Epithelial cell of proximal tubule (primary cell): Measurements from ENCODE around the gene FOXE3. TPM values are rescaled to one million over a fixed set of nuclear protein-coding genes. Genes with fewer than 3 reads are reported as not detected.

Source experiments
- DNase-seq: peaks from one replicate; pipeline ENCODE4 v3.0.0-alpha.2; 2011; ENCODE audit warnings: low read depth
- H3K4me3 ChIP-seq: 2 replicates; pipeline ENCODE4 v1.5.1; 2011; ENCODE audit warnings: low read depth, mild to moderate bottlenecking, low read length
- total RNA-seq: library from RNA; depleted of rRNA; stranded (reverse); fragments of >200 nt; gene quantifications from 2 replicates; pipeline ENCODE4 v1.2.3, GENCODE V29; 2015
- TF ChIP-seq, protein P1 (sequence below): conservative IDR thresholded peaks from 2 replicates; pipeline ENCODE4 v1.5.1; 2012; ENCODE audit warnings: low read depth, mild to moderate bottlenecking, low read length

Gene FOXE3
- total RNA-seq: not detected in 2 replicates

DNA sequence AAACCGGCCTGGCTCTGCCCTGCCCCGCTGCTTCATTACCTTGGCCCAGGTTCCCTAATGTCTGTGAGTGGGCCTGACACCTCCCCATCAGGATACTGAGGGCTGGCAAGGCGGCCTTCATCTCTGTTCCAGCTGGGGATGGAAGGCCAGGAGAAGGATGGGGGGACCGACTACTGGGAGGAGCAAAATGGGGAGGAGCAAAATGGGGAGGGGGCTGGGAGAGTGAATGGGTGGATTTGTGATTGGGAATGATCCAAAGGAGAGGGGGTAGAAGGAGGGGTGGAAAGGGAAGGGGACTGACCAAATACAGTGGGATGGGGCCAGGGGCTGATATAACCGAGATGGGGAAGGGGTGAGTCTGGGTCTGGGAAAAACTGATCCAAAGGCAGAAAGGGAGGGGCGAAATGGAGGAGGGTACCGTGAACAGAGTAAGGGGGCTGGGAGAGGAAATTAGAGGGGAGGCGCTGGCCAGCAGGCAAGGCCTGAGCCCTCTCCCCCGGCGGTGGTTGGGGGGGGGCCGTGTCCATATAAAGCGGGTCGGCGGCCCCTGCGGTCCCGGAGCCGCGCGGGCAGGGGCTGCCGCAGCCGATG lies at the start of gene FOXE3:
Gene FOXE3 (plus strand): TSS at position 558 of the 591 bp plus-strand sequence. CDS start 31 bp downstream, at position 589.
- peak within 1 kb of the TSS; percentile 11 for H3K4me3 ChIP-seq
- DNase-seq: no peak
- TF ChIP-seq, protein P1, sequence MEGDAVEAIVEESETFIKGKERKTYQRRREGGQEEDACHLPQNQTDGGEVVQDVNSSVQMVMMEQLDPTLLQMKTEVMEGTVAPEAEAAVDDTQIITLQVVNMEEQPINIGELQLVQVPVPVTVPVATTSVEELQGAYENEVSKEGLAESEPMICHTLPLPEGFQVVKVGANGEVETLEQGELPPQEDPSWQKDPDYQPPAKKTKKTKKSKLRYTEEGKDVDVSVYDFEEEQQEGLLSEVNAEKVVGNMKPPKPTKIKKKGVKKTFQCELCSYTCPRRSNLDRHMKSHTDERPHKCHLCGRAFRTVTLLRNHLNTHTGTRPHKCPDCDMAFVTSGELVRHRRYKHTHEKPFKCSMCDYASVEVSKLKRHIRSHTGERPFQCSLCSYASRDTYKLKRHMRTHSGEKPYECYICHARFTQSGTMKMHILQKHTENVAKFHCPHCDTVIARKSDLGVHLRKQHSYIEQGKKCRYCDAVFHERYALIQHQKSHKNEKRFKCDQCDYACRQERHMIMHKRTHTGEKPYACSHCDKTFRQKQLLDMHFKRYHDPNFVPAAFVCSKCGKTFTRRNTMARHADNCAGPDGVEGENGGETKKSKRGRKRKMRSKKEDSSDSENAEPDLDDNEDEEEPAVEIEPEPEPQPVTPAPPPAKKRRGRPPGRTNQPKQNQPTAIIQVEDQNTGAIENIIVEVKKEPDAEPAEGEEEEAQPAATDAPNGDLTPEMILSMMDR: no peak

DNA sequence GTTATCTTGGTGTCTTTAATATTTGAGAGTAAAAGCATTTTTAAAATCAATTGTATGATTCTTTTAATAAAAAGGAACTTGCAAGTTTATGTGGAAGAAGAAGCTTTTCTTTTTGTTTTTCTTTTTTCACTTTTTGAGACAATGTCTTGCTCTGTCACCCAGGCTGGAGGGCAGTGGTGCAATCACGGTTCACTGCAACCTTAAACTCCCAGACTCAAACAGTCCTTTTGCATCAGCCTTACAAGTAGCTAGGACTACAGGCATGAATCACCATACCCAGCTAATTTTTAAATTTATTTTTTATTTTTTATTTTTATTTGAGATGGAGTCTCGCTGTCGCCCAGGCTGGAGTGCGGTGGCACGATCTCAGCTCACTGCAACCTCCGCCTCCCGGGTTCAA lies 48.4 kb upstream of the FOXE3 start:
- TF ChIP-seq, protein P1: no peak
- no peak overlapping the region for H3K4me3 ChIP-seq

DNA sequence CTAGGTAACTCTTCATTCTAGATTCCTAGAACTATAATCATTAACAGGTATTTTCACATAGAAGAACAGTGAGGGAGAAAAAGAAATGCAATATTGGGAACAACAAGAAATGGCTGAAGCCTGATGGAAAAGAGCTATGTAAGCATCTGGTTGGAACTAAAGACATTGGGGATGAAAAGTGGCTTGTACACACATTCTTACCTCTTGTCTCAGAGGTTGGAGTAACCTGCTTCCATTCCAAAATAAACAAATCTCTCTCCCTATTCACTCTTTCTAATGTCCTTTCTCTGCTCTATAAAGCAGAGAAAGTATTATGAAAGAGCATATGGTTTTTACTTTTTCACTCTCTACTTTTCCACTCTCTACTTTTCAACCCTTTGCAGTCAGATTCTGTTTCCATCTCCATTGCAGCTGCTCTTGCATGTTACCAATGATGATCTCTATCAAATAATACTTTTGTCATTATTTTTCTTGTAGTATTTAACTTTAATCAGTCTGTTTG lies 45.0 kb upstream of the FOXE3 start:
- no peak overlapping the region for H3K4me3 ChIP-seq
- no peak for DNase-seq
- TF ChIP-seq, protein P1: no peak

More for the DNA sequence above, 48.4 kb upstream of the FOXE3 start:
- DNase-seq: no peak

GRCh38 chr1:47374501-47374900 lies 41.6 kb upstream of the FOXE3 start:
- TF ChIP-seq, protein P1: no peak
- no peak for DNase-seq
- no peak overlapping the region for H3K4me3 ChIP-seq

GRCh38 chr1:47378147-47378546 lies 37.9 kb upstream of the FOXE3 start:
- no peak overlapping the region for H3K4me3 ChIP-seq
- TF ChIP-seq, protein P1: no peak
- DNase-seq: no peak

- DNase-seq: no peak
- TF ChIP-seq, protein P1: no peak
- no peak overlapping the region for H3K4me3 ChIP-seq
Measured at GRCh38 chr1:47380699-47381098, 35.4 kb upstream of the FOXE3 start.

DNA sequence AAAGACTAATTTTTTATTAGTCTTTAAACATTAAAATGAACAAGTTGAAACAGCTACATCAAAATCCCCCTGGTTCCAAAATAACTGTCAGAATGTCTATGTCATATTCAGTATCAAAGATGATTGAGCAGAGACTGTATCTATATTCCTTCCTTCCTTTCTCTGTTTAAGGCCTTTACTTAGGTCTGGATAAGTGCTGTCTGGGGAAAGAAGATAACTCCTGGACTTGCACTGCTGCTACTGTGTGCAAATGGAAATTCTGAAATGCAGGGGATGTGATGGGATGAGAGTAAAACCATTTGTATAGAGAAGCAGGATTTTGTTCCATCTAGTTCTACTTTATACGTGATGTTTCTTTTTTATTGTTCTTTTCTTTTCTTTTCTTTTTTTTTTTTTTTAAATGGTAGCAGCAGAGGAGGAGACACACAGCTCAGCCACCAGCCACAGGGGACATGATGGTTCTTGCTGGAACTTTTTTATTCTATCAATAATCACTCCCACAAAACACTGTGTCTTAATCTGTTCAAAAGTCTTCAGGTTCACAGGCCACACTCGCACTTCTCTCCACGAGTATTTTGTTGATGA lies 33.6 kb upstream of the FOXE3 start:
- H3K4me3 ChIP-seq: no peak overlapping the region
- TF ChIP-seq, protein P1: no peak
- no peak for DNase-seq
